Measurements from ENCODE around the gene ZBTB46.

GRCh38 chr20:63847237-63848002 is 16.4 kb upstream of the ZBTB46 start:
- TF ChIP-seq CTCF (conservative IDR thresholded peaks at IDR 0.05; ENCODE audit: low read depth, low read length) (no peak), EZH2 (IDR thresholded peaks at IDR 0.05; ENCODE audit: borderline replicate concordance, low read depth, low read length, poor library complexity, severe bottlenecking) (no peak)

All from A673 (cell line).